Tibial artery (tissue), 4 donors: ENCODE results near the gene CXCL5.

ENCODE experiments used
- DNase-seq, 2 donors: peaks; one replicate each; pipeline ENCODE4 v3.0.0-alpha.2; 2019
- H3K27ac ChIP-seq, 2 donors: fragments of 200-600 bp; sonication (generic) in 1 of 2; 1 replicate in 1 of 2; 2 replicates in 1 of 2; pipeline ENCODE4 v1.5.1; 2018 to 2019; ENCODE audit warnings: mild to moderate bottlenecking in 1 of 2
- H3K27me3 ChIP-seq, 2 donors: fragments of 200-600 bp; sonication (generic) in 1 of 2; one replicate each; pipeline versions ENCODE4 v1.5.1 to v1.6.0; 2016 to 2019
- H3K36me3 ChIP-seq, 3 donors: fragments of 200-600 bp; sonication (generic) in 2 of 3; one replicate each; pipeline ENCODE4 v1.5.1; 2016 to 2019; ENCODE audit warnings: mild to moderate bottlenecking in 2 of 3
- H3K4me1 ChIP-seq, 4 donors: fragments of 200-600 bp; sonication (generic) in 2 of 4; 1 replicate in 3 of 4; 2 replicates in 1 of 4; pipeline ENCODE4 v1.5.1; 2016 to 2019
- H3K4me3 ChIP-seq, 2 donors: fragments of 200-600 bp; sonication (generic) in 1 of 2; 1 replicate in 1 of 2; 2 replicates in 1 of 2; pipeline ENCODE4 v1.5.1; 2018 to 2019; ENCODE audit warnings: mild to moderate bottlenecking in 2 of 2
- H3K9me3 ChIP-seq, 3 donors: fragments of 200-600 bp; sonication (generic) in 1 of 3; one replicate each; pipeline ENCODE4 v1.5.1; 2016 to 2019
- CTCF ChIP-seq, 2 experiments: fragments of 200-600 bp in 1 of 2; fragments of 450-650 bp in 1 of 2; IDR thresholded peaks; one replicate each; pipeline ENCODE4 v1.5.1; 2017 to 2019; ENCODE audit warnings: antibody characterized with exemption in 2 of 2, mild to moderate bottlenecking in 1 of 2, moderate library complexity in 1 of 2
- intact Hi-C: fragments of 100-400 bp; cut with DNase I; formaldehyde crosslinking; loops from one replicate; pipeline ENCODE4 v1.15.0; 2023; ENCODE audit warnings: low total_unique reads

CXCL5 gene

GRCh38 chr4:73979407-73979957 is 19.0 kb downstream of the CXCL5 start:
- TF ChIP-seq CTCF (IDR thresholded peaks at IDR 0.05): no peak
- Histone ChIP-seq H3K4me3 (no peak overlapping the region), H3K9me3 (peaks cover 0 to 14% (median 12%) of the 10 kb centered on the region in 3 donors), H3K27ac (no peak overlapping the region), H3K27me3 (no peaks in the 10 kb centered on the region), H3K4me1 (peaks cover 0 to 31% (median 11%) of the 10 kb centered on the region in 4 donors), H3K36me3 (no peaks in the 10 kb centered on the region)
- DNase-seq: no peak
- intact Hi-C loops: no loop called here

- no peak for DNase-seq
- Histone ChIP-seq H3K27ac (no peak overlapping the region), H3K36me3 (no peaks in the 10 kb centered on the region), H3K9me3 (peaks cover 0 to 18% (median 12%) of the 10 kb centered on the region in 3 donors), H3K4me3 (no peak overlapping the region), H3K4me1 (peaks cover 0 to 31% (median 11%) of the 10 kb centered on the region in 4 donors), H3K27me3 (no peaks in the 10 kb centered on the region)
- no peak for TF ChIP-seq CTCF (IDR thresholded peaks at IDR 0.05)
- intact Hi-C loops: no loop called here
Measured at GRCh38 chr4:73978886-73979285, 19.6 kb downstream of the CXCL5 start.

- intact Hi-C loops: no loop called here
- no peaks in the 10 kb centered on the region for H3K36me3 ChIP-seq
- H3K27me3 ChIP-seq: no peaks in the 10 kb centered on the region
- DNase-seq: no peak
- H3K4me1 ChIP-seq: peaks cover 0 to 21% (median 6%) of the 10 kb centered on the region in 4 donors
- H3K9me3 ChIP-seq: peaks cover 0 to 21% (median 18%) of the 10 kb centered on the region in 3 donors
- TF ChIP-seq CTCF (IDR thresholded peaks at IDR 0.05): no peak
- H3K27ac ChIP-seq: no peak overlapping the region
- no peak overlapping the region for H3K4me3 ChIP-seq
Measured at GRCh38 chr4:73976716-73977115, 21.8 kb downstream of the CXCL5 start.

GRCh38 chr4:73976217-73976616 is 22.3 kb downstream of the CXCL5 start:
- Histone ChIP-seq H3K36me3 (no peaks in the 10 kb centered on the region), H3K4me3 (no peak overlapping the region), H3K9me3 (peaks cover 0 to 21% (median 21%) of the 10 kb centered on the region in 3 donors), H3K27me3 (no peaks in the 10 kb centered on the region), H3K27ac (no peak overlapping the region), H3K4me1 (peaks cover 0 to 18% (median 4%) of the 10 kb centered on the region in 4 donors)
- DNase-seq: no peak
- TF ChIP-seq CTCF (IDR thresholded peaks at IDR 0.05): no peak
- intact Hi-C loops: no loop called here

- TF ChIP-seq CTCF (IDR thresholded peaks at IDR 0.05): no peak
- no peaks in the 10 kb centered on the region for H3K36me3 ChIP-seq
- H3K27me3 ChIP-seq: no peaks in the 10 kb centered on the region
- peaks cover 0 to 13% (median 1%) of the 10 kb centered on the region in 4 donors for H3K4me1 ChIP-seq
- peaks cover 0 to 30% (median 24%) of the 10 kb centered on the region in 3 donors for H3K9me3 ChIP-seq
- no peak for DNase-seq
- intact Hi-C loops: no loop called here
- no peak overlapping the region for H3K27ac ChIP-seq
- no peak overlapping the region for H3K4me3 ChIP-seq
Measured at GRCh38 chr4:73974352-73974751, 24.1 kb downstream of the CXCL5 start.

- intact Hi-C loops: no loop called here
- Histone ChIP-seq H3K27me3 (no peaks in the 10 kb centered on the region), H3K4me1 (no peaks in the 10 kb centered on the region), H3K27ac (no peak overlapping the region), H3K36me3 (no peaks in the 10 kb centered on the region), H3K9me3 (peaks cover 0 to 30% (median 24%) of the 10 kb centered on the region in 3 donors), H3K4me3 (no peak overlapping the region)
- no peak for TF ChIP-seq CTCF (IDR thresholded peaks at IDR 0.05)
- DNase-seq: no peak
Measured at GRCh38 chr4:73970945-73971344, 27.5 kb downstream of the CXCL5 start.
